SIG-M5 treated with dmso at 0.1 percent for 504 hours (cell line): ENCODE measurements around the gene SPTAN1.
"Not testable (repeated sequence)": the region's sequence is repeated elsewhere in the genome, so short reads cannot be mapped to it uniquely, and the experiment has no call there.

Source experiments
- DNase-seq: peaks from one replicate; lab custom pipeline; 2025; ENCODE audit not compliant: unreplicated experiment; lab: John Stamatoyannopoulos, UW

The SPTAN1 gene

GRCh38 chr9:128657344-128657704, 104.9 kb downstream of the SPTAN1 start:
- no peak for DNase-seq

GRCh38 chr9:128657796-128658195, 105.4 kb downstream of the SPTAN1 start:
- DNase-seq = no peak

- not testable (repeated sequence) for DNase-seq
Observed at GRCh38 chr9:128666481-128666941, 114.1 kb downstream of the SPTAN1 start.

GRCh38 chr9:128669786-128670185, 117.4 kb downstream of the SPTAN1 start:
- no peak for DNase-seq

GRCh38 chr9:128675382-128675781, 123.0 kb downstream of the SPTAN1 start:
- no peak for DNase-seq

GRCh38 chr9:128677794-128678193, 125.4 kb downstream of the SPTAN1 start:
- no peak for DNase-seq
